Measurements from ENCODE around the gene ILK. TPM values are rescaled to one million over a fixed set of nuclear protein-coding genes. Genes with fewer than 3 reads are reported as not detected.

ILK gene
- total and polyA plus RNA-seq, 2 of the 13 experiments (the other 11 are each of a cell fraction or from before 2014, with no cell fraction given), result 70.3 to 108 TPM

GRCh38 chr11:6594142-6594768 is 9.3 kb upstream of the ILK start:
- WGBS (ENCODE audit: low lambda C conversion rate), result 96% methylated on average over 3 of the region's 3 CpGs
- Histone ChIP-seq H3K27me3 (ENCODE audit: control insufficient read depth in 1 of 2, insufficient read depth in 2 of 2, low read length in 2 of 2) (no peaks in the 10 kb centered on the region), H3K4me3 (replicated peaks in 1 of 3; ENCODE audit: insufficient read depth in 1 of 3, low read depth in 2 of 3, low read length in 3 of 3) (no peak overlapping the region), H3K36me3 (replicated peaks in 1 of 2; ENCODE audit: control insufficient read depth in 1 of 2, insufficient read depth in 2 of 2, low read length in 2 of 2) (peaks cover 4 to 13% of the 10 kb centered on the region in 2 experiments), H3K4me1 (ENCODE audit: insufficient read depth, low read length) (peaks cover 17% of the 10 kb centered on the region), H3K4me2 (ENCODE audit: low read depth, low read length) (no peak overlapping the region), H2AFZ (ENCODE audit: low read length) (no peak overlapping the region), H3K27ac (ENCODE audit: extremely low read length, insufficient read depth, low read length) (no peak overlapping the region), H3K79me2 (ENCODE audit: insufficient read depth, low read length) (no peaks in the 10 kb centered on the region), H4K20me1 (ENCODE audit: insufficient read depth, low read length) (no peaks in the 10 kb centered on the region), H3K9ac (ENCODE audit: insufficient read depth, low read depth, low read length) (no peak overlapping the region), H3K9me3 (ENCODE audit: low read length) (no peaks in the 10 kb centered on the region)
- intact Hi-C loops (cut with micrococcal nuclease; ENCODE audit: unreplicated experiment), result no loop called here
- FAIRE-seq (no peak), DNase-seq (ENCODE audit: low spot score) (no peak), ATAC-seq (no peak)
- BruUV-seq (replicated peaks), result no TSS peak
- in situ Hi-C loops (cut with HindIII; ENCODE audit: extremely low pct_ligation_motif_present, low pct_unique_long_range_greater_than_20kb), result no loop called here
- ChIA-PET CTCF (ENCODE audit: low intra/inter-chr PET ratio, low total read pairs) (no interaction called here), POLR2A (interaction anchor here (1.0 kb wide), 1 partner anchor 13 kb away, joined by 3 read pairs; no protein-coding TSS in a partner anchor)
- no peak for TF ChIP-seq KDM1A (CRISPR knock-in tag; IDR thresholded peaks at IDR 0.05)
- TF ChIP-seq, protein P1, sequence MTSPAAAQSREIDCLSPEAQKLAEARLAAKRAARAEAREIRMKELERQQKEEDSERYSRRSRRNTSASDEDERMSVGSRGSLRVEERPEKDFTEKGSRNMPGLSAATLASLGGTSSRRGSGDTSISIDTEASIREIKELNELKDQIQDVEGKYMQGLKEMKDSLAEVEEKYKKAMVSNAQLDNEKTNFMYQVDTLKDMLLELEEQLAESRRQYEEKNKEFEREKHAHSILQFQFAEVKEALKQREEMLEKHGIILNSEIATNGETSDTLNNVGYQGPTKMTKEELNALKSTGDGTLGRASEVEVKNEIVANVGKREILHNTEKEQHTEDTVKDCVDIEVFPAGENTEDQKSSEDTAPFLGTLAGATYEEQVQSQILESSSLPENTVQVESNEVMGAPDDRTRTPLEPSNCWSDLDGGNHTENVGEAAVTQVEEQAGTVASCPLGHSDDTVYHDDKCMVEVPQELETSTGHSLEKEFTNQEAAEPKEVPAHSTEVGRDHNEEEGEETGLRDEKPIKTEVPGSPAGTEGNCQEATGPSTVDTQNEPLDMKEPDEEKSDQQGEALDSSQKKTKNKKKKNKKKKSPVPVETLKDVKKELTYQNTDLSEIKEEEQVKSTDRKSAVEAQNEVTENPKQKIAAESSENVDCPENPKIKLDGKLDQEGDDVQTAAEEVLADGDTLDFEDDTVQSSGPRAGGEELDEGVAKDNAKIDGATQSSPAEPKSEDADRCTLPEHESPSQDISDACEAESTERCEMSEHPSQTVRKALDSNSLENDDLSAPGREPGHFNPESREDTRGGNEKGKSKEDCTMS (CRISPR knock-in tag; conservative IDR thresholded peaks at IDR 0.05), result no peak
- no peak for TF ChIP-seq HDAC2 (CRISPR knock-in tag; IDR thresholded peaks at IDR 0.05)
- no peak for TF ChIP-seq ZFP37 (CRISPR knock-in tag; IDR thresholded peaks at IDR 0.05; ENCODE audit: borderline replicate concordance)
- TF ChIP-seq YY1 (IDR thresholded peaks at IDR 0.05; ENCODE audit: insufficient read depth, insufficient replicate concordance, low read depth, low read length), result no peak
- no peak for TF ChIP-seq FOXA1 (IDR thresholded peaks at IDR 0.05)
- no peak for TF ChIP-seq FOXA1 (CRISPR knock-in tag; IDR thresholded peaks at IDR 0.05)
- no peak for TF ChIP-seq REXO4 (CRISPR knock-in tag; IDR thresholded peaks at IDR 0.05; ENCODE audit: borderline replicate concordance)
- TF ChIP-seq CEBPB (IDR thresholded peaks at IDR 0.05; ENCODE audit: borderline replicate concordance, low read depth, low read length), result no peak
- no peak for TF ChIP-seq MAFK (conservative IDR thresholded peaks at IDR 0.05 in 1 of 2, IDR thresholded peaks at IDR 0.05 in 1 of 2; ENCODE audit: low read length in 2 of 2)
- no peak for TF ChIP-seq ZNF354B (CRISPR knock-in tag; IDR thresholded peaks at IDR 0.05)
- no peak for TF ChIP-seq ZSCAN31 (CRISPR knock-in tag; IDR thresholded peaks at IDR 0.05; ENCODE audit: low read depth)
- no peak for TF ChIP-seq CENPBD1 (CRISPR knock-in tag; IDR thresholded peaks at IDR 0.05; ENCODE audit: borderline replicate concordance, low read depth)
- TF ChIP-seq, protein P2, sequence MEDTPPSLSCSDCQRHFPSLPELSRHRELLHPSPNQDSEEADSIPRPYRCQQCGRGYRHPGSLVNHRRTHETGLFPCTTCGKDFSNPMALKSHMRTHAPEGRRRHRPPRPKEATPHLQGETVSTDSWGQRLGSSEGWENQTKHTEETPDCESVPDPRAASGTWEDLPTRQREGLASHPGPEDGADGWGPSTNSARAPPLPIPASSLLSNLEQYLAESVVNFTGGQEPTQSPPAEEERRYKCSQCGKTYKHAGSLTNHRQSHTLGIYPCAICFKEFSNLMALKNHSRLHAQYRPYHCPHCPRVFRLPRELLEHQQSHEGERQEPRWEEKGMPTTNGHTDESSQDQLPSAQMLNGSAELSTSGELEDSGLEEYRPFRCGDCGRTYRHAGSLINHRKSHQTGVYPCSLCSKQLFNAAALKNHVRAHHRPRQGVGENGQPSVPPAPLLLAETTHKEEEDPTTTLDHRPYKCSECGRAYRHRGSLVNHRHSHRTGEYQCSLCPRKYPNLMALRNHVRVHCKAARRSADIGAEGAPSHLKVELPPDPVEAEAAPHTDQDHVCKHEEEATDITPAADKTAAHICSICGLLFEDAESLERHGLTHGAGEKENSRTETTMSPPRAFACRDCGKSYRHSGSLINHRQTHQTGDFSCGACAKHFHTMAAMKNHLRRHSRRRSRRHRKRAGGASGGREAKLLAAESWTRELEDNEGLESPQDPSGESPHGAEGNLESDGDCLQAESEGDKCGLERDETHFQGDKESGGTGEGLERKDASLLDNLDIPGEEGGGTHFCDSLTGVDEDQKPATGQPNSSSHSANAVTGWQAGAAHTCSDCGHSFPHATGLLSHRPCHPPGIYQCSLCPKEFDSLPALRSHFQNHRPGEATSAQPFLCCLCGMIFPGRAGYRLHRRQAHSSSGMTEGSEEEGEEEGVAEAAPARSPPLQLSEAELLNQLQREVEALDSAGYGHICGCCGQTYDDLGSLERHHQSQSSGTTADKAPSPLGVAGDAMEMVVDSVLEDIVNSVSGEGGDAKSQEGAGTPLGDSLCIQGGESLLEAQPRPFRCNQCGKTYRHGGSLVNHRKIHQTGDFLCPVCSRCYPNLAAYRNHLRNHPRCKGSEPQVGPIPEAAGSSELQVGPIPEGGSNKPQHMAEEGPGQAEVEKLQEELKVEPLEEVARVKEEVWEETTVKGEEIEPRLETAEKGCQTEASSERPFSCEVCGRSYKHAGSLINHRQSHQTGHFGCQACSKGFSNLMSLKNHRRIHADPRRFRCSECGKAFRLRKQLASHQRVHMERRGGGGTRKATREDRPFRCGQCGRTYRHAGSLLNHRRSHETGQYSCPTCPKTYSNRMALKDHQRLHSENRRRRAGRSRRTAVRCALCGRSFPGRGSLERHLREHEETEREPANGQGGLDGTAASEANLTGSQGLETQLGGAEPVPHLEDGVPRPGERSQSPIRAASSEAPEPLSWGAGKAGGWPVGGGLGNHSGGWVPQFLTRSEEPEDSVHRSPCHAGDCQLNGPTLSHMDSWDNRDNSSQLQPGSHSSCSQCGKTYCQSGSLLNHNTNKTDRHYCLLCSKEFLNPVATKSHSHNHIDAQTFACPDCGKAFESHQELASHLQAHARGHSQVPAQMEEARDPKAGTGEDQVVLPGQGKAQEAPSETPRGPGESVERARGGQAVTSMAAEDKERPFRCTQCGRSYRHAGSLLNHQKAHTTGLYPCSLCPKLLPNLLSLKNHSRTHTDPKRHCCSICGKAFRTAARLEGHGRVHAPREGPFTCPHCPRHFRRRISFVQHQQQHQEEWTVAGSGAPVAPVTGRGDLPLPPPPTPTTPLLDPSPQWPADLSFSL (CRISPR knock-in tag; IDR thresholded peaks at IDR 0.05), result no peak
- no peak for TF ChIP-seq KDM5B (CRISPR knock-in tag; IDR thresholded peaks at IDR 0.05; ENCODE audit: borderline replicate concordance)
